HL-60/S4 (cell line): ENCODE data around the gene CXCL6.

Experiments
- in situ Hi-C: fragments of 300-500 bp; cut with MboI; formaldehyde crosslinking; loops from 2 replicates; pipeline ENCODE4 v1.14.3; 2022; ENCODE audit warnings: low sequenced_read_pairs

Gene CXCL6

DNA sequence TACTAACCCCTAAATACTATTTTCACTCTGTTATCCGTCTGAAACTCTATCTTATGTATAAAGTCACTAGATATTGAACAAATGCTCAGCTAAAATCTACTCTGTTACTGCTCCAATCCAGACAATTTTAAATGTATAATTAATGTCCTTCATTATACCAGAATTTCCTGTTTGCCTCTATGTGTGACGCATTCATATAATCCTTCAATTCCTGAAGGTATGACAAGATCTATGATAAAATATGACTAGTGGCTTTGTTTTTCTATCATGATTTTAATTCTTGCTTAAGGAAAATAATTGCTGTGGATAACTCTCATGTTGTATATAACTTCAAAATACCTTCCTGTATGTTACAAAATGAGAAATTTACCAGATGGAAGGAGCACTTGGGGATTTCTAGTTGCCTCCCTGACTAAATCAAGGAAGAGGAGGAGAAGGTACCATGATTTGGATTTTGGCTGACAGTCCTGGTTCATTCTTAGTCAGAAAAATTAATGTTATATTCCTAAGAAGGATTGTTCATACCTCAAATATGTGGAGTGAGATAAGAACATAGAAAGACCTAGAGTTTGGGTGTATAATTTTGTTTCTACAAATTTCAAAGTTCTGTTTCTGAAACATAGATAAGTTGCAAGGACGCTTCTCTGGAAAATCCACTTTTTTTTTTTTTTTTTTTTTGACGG, 4.9 kb downstream of the CXCL6 start:
- in situ Hi-C loops: no loop called here

DNA sequence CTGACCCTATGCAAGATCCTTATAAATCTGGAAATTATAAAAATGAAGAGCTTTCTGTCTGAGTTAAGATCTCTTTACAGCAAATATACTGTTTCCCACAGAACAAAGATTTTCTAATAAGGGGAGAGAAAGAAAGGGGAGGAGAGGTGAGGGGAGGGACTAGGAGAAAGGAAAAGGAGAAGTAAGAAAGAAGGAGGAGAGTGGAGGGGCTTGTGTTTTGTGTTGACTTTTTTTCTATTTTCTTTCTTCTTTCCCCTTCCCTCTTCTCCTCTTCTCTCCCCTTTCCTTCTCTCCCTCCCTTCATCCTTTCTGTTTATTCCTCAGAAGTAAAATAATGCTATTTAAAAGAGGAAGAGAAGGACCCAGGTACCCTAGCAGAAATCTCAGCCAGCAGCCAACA, 6.2 kb downstream of the CXCL6 start:
- in situ Hi-C loops: no loop called here

DNA sequence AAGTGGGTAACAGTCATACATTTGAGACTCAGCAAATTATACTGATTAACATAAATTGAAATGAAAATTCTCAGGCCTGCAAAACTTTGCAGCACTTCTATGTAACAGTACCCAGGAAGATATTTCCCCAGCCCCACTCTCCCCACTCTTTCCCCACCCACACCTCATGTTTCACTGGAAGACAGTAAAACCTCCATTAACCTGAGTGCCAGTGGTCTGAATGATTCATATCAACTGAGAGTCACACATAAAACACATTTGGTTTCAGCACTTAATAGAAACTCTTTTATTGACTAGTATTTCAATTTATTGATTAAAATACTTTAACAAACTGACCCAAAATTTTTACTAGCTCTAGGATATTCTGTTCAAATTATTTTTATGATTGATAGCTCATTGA, 6.9 kb downstream of the CXCL6 start:
- in situ Hi-C loops: no loop called here

DNA sequence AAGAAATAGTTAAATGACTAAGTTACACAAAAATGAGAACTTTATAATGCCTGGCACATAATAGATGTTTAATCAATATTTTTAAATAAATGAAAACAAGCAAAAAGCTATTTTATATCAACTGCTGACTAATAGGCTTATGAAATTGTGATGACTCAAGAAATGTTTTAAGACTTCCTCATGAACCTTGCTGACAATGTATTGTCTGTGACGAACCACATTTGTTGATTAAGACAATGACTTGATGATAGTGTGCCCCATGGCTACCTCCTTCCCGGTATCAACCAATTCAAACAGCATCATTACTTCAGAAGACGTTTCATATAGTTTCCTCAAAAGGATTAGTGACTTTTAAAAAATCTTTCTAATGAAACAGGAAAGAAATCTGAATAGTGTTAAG, 7.9 kb downstream of the CXCL6 start:
- in situ Hi-C loops: no loop called here

DNA sequence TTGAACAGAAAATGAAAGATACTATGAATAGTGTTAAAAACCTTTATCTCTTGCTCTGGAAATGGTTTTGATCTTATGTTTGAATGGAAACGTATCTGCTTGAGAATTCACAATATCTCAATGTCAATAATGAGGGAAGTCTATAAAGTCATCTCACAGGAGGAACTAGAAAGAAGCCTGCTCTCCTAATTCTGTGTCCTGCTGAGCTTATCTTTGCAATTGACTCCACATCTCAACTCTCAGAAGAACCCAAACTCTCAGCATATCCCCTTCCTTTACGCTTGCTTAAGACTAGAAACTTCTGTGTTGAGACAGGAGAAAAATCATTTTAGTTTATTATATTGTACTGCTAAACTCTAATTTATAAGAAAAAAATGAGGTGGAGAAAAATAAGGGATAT, 8.3 kb downstream of the CXCL6 start:
- in situ Hi-C loops: no loop called here

DNA sequence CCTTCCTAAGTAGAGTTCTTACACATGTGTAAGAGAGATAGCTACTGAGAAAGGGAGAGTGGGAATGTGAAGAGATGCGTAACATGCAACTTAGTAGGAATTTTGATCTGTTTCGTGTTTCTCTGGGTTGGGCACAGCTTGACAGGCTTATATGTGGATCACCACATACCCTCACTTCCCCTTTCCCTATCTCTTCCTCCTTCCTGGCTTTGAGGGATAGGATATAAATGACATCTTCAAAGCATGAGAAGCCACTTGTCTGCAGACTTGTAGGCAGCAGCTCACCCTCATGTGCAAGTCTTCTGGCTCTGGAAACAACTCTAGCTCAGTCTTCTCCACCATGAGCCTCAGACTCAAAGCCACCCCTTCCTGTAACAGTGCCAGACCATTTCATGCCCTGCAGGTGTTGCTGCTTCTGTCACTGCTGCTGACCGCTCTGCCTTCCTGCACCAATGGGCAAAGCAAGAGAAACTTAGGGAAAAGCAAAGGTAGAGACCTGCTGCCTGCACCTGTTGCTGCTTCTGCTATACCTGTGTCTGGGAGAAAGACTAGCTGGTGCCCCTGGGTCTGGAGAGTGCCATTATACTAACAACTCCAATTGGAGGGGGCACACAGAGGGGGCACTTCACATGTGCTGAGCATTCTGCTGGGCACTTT, 11.2 kb downstream of the CXCL6 start:
- in situ Hi-C loops: no loop called here

DNA sequence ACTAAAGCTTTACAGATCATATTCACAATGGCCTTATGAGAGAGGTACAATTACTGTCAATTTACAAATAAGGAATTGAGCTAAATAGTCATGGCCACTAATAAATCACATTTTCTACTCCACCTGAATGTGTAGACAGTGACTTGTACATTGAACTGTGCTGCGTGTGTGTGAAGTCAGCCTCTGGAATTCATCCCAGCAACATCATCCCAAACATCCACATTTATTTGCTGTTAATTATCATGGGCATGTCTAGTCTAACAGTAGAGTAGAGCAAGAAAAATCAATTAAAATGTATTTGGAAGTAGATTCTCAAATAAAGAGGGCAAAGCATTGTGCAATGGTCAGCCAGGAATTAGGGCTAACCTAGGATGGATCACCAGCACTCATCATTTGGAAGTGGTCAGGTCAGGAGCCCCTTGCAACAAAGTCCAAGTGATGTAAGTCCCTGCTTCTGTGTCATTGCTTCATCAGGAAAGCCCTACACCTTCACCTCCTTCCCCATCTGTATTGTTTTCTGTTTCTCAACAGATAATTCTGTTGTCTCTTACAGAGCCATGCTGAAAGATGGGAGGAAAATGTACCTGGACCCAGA, 11.8 kb downstream of the CXCL6 start:
- in situ Hi-C loops: no loop called here

DNA sequence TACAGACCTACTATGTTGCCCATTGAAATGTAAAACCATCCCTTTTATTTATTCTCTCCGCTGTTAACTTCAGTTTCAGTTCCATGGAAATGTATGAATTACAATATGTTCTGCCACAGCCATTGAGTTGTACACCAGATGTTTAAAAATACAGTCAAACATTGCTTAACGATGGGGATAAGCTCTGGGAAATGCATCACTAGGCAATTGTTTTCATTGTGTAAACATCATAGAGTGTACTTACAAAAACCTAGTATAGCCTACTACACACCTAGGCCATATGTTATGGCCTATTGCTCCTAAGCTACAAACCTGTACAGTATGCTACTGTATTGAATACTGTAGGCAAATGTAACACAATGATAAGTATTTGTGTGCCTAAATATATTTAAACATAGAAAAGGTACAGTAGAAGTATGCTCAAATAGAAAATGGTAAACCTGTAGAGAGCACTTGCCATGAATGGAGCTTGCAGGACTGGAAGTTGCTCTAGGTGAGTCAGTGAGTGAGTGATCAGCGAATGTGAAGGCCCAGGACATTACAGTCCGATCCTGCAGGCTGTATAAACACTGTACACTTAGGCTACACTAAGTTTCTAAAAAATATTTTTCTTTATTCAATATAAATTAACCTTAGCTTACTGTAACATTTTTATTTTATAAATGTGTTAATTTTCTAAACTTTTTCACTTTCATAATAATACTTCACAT, 13.9 kb downstream of the CXCL6 start:
- in situ Hi-C loops: no loop called here

DNA sequence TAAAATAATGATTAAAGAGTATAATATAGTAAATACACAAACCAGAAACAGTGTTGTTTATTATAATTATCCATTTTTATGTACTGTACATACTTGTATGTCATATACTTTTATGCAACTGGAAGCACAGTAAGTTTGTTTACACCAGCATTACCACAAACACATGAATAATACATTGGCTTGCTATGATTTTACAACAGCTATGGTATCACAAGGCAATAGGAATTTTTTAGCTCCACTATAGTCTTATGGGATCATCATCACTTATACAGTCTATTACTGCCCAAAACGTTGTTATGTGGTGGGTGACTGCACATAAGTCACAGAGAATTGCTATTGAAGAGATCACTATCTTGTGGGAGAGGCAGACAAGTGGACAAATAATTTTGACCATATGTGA, 14.8 kb downstream of the CXCL6 start:
- in situ Hi-C loops: no loop called here

DNA sequence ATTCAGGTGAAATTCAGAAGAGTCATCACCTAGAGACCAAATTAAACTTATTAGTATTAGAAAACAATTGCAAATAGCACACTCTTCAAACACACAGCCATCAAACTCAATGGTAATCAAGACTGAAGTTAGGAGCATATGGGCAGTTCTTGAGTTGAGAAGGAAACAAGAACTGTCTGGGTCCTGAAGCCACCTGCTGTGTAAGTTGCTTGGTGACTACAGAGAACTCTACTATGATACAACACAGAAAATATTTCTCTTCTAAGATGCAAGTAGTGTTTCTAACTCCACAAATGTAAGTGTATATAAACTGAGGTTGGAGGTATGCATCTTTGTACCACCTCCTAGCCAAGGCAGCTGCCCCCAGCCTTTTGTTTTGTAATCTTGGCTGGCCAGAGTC, 16.3 kb downstream of the CXCL6 start:
- in situ Hi-C loops: no loop called here

DNA sequence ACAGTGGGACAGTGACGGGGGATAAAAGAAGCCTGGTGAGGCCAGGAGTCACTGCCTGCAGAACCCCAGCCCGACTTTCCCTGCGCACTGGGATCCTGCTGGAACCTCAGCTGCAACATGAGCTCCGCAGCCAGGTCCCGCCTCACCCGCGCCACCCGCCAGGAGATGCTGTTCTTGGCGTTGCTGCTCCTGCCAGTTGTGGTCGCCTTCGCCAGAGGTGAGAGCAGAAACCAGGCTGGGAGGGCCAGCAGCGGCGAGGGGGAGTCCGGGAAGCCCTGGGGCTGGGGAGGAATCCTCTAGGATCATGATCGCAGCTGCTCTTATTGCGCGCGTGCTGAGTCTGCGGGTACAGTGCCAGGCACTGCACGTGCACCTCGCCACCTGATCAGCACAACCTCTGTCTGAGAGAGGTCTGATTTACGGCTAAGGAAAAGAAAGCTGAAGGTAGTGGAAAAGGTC, 16.8 kb downstream of the CXCL6 start, which contains the start of gene PF4V1:
Gene PF4V1 (plus strand): TSS at position 51 of the 459 bp plus-strand sequence. CDS start 67 bp downstream, at position 118.
- in situ Hi-C loops: no loop called here

DNA sequence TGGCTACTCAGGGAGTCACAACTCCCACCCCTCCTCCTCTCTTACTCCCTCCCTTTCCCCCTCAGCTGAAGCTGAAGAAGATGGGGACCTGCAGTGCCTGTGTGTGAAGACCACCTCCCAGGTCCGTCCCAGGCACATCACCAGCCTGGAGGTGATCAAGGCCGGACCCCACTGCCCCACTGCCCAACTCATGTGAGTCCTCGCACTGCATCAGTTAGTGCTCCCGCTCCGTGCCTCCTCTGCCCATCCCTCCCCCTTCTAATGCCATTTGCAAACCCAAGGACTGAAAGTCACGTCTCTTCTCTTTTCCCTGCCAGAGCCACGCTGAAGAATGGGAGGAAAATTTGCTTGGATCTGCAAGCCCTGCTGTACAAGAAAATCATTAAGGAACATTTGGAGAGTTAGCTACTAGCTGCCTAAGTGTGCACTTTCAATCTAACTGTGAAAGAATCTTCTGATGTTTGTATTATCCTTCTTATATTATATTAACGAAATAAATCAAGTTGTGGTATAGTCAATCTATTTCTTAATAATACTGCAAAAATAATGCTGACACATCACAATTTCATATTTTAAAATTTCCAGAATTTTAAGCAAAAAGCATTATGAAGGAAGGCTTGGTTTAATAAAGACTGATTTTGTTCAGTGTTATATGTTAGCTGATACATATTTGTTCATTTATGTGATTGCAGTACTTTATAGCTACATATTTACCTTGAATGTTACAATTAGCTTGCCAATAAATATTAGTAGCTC, 17.4 kb downstream of the CXCL6 start:
- in situ Hi-C loops: no loop called here

DNA sequence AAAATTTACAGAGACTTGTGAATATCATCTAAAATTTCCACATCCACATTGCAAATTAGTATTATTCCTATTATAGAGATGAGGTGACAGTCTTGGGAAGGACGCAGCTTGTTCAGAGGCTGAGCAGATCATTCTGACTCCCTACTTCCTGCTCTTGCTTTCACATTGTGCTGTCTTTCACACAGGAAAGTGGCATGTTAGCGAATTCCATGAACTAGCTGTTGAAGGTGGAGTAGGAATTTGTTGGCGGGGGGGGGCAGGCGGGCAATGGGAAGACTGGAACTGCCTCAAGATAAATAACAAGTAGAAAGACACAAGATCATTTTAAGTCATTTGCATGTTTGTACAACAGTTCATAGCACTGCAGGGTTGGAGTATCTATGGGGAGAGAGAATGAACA, 18.9 kb downstream of the CXCL6 start:
- in situ Hi-C loops: no loop called here

DNA sequence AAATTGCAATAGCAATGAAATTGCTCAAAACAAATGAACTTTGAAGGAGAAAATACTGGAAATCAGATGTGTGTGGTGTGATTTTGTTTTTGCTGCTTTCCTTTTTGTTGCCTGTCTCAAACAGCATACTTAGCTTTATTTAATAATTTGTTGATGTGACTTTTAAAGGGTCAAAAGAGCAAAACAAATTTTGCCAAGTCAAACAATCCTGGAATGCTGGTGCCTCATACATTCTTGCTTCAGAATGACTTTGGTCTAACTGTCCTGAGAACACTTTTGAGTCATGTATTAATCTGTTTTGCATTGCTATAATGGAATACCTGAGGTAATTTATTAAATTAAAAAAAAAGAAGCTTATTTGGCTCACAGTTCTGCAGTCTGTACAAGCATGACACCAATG, 20.0 kb downstream of the CXCL6 start:
- in situ Hi-C loops: no loop called here

DNA sequence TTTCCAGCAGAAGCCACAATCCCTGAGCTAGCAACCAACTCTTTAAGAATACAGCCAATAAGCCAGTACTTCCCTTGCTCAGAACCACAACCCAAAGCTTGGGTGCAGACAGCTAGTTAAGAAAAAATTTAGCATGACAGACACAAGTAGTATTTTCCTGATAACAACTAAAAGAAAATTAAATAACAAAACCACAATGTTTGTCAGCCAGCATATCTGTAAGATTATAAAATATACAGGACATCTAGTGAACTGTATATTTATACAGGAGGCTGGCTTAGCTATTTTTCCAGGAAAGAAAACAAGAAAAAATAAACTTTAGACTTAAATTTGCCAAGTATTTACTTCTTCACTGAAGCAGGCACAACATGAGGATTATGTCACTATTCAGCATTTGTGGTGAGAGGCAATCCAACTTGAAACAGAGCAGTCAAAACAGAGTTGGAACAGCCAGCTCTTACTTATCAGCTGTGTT, 23.2 kb downstream of the CXCL6 start:
- in situ Hi-C loops: no loop called here

DNA sequence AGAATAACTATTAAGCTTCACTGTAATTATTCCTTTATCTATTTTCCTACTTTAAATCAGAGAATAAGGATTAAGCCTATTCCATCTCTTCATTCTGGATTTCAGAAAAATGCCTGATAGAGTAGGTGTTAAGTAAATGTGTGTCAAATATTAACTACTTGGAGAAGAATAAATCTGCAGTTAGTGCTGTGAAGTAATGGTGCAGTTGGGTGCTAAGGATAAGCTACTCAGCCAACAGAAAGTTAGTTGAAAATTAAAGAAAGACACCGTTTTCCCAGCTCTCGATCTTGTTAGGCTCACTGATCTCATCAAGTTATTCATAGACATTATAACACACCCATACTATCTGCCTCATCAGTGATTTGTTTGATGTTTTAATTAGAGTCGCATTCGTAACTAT, 23.7 kb downstream of the CXCL6 start:
- in situ Hi-C loops: no loop called here

DNA sequence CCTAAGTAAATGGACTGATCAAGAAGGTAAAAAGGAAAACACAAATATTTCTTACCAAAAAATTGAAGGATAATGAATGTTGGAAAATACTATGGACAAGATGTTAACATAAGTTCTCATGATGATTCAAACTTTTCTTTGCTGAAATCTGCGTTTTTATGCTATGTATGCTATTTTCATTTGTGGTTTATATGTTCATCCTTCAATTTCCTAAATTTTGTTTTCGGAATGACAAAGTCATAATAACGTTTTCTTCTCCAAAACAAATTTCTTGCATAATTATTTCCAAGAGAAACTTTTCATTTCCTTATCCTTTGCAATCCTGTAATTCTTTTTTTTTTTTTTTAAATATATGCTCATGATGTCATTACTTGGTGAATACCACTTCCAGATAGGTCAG, 24.4 kb downstream of the CXCL6 start:
- in situ Hi-C loops: no loop called here

DNA sequence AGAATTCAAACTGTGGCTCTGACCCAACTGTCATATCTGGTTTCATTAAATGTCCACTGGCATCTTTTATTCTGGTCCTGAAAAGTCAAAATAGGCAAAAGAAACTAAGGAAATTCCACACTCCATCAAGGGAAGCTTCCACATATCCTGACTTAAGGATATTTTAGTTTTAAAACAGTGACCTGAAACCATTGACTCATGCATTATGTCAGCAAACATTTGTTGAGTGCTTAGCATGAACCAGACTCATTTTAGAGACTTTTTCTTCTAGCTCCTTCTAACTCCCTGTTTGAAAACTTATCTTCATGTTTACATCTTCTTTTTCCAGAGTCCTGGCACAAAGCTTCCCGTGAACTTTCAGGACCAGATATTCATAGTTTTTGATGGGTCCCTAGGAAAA, 25.8 kb downstream of the CXCL6 start:
- in situ Hi-C loops: no loop called here

DNA sequence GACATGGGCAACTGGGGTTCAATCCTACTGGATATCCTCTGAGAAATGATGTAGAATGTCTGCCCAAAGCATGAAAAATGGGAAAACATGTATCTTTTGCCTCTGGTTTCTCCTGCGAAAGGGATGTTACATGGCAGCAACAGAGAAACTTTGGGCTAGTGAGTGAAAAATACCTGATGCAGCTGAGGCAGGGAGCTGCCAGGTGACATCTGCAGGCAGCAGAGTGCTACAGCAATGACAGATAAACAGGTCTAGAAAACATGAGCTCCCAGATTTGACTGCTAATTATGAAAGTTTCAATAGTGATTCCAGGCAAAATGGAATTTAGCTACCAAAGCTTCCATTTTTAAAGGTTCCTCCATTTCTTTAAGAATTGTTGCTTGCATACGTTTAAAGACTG, 27.9 kb downstream of the CXCL6 start:
- in situ Hi-C loops: no loop called here

DNA sequence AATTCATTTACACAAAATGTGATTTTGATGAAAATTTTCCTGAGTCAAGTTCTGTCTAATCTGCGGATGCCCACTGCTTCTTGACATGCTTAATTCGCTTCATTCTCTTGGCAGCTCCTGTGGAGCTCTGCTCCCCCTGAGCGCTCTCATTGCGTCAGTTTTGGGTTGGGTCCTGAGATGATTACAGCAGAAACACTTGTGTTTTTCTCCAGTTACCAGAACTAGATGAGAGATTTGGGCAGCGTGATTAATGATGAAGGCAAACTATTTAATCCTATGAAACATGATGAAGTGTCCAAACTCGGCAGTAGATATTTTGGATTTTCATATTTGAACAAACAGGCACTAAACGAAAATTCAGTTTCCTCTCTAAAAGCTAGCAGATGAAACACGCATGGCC, 28.5 kb downstream of the CXCL6 start:
- in situ Hi-C loops: no loop called here
